ENCODE measurements around the gene UMODL1.

The UMODL1 gene

DNA sequence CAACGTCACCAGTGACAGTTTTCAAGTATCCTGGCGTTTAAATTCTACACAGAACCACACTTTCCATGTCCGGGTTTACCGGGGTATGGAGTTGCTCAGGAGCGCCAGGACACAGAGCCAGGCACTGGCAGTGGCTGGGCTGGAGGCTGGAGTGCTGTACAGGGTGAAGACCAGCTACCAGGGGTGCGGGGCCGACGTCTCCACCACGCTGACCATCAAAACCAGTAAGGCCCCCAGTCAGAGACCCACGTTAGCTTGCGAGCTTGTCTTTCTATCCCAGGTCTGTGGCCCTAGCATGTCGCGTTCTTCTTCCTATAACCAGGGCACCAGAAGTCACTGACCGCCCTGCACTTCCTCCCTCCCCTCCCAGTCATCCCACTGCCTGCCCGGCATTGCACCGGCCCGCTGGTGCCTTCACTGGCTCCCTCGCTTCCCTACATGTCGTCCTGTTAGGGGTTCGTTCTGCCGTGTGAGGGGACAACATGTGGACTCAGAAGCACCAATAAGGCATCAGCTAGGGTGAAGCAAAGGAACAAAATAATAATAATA is 27.9 kb downstream of the UMODL1 start:
- DNase-seq: no peak

DNA sequence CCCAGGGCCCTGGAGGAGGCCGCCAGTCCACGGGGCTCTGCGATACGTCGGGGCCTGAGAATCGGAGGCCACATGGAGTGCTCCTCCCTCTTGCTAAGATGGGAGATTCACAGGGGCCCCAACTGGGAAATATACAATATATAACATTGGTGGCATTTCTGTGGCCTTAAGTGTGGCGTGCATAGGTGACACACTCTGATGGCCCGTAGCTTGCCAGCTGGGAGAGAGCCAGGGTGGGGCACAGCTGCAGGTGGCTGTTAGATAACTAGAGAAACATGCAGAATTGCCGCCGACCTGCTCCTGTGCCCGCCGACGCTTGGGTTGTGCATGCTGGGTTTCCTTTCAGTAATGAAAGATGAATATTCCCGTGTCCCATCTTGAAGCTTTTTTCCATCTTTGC is 30.1 kb downstream of the UMODL1 start:
- DNase-seq: no peak

DNA sequence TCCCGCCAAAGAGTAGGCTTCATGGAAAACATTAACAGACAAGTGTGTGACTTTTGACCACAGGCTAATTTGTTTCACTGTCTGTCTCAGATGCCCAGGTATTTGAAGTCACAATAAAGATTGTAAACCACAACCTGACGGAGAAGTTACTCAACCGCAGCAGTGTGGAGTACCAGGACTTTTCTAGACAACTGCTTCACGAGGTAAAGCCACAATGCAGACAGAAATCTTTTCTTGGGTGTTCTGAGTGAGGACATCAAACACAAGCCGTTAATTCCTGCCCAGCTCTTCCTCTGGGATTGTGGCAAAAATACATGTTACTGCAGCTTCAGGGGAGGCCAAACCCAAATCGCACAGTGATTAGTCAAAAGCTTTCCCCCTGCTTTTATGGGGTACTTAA is 31.0 kb downstream of the UMODL1 start:
- no peak for DNase-seq

DNA sequence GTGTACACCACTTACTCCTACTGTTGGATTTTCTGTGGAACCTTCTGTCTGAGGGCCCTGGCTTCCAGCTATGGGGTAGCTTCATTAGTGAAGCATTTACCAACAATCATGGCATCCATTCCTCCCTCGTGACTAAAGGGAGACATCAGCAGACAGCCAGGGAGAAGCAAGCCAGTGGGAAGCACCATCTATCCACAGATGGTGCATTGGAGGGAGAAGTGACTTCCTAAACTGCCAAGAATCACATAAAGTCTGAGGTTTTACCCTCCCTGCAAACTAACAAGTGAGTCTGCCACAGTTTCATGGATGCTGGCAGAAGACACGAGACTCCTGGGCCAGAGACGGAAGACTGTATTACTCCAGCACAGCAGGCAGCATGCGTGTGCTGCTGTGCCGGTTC is 31.4 kb downstream of the UMODL1 start:
- no peak for DNase-seq

DNA sequence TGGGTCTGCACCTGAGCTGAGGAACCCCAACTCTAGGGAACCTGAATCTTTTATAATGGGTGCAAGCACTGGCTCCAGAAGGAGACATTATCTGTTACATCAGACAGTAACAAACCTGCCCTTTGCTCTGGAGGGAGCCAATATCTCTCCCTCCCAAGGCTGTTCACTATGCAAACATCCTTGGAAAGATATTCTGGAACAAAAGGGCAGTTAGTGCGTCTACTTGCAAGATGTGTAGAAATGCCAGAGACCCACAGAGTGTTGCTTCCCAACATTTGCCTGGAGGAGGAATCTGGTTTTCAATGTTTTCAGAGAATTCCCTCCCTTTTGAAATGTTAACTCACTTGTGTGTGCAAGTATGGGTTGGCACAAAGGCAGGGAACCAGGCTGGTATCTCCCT is 31.9 kb downstream of the UMODL1 start:
- DNase-seq: no peak

DNA sequence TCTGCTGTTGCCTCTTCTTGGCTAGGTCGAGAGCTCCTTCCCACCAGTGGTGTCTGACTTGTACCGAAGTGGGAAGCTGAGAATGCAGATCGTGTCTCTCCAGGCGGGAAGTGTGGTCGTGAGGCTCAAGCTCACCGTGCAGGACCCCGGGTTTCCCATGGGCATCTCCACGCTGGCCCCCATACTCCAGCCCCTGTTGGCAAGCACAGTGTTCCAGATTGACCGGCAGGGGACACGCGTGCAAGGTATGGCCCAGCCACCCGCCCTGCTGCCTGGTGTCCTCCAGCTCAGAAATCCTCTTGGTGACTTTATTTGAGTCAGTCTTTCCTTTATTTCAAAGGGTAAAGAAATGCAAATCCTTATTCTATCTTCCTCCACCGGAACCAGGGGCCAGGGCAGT is 32.7 kb downstream of the UMODL1 start:
- DNase-seq: no peak

DNA sequence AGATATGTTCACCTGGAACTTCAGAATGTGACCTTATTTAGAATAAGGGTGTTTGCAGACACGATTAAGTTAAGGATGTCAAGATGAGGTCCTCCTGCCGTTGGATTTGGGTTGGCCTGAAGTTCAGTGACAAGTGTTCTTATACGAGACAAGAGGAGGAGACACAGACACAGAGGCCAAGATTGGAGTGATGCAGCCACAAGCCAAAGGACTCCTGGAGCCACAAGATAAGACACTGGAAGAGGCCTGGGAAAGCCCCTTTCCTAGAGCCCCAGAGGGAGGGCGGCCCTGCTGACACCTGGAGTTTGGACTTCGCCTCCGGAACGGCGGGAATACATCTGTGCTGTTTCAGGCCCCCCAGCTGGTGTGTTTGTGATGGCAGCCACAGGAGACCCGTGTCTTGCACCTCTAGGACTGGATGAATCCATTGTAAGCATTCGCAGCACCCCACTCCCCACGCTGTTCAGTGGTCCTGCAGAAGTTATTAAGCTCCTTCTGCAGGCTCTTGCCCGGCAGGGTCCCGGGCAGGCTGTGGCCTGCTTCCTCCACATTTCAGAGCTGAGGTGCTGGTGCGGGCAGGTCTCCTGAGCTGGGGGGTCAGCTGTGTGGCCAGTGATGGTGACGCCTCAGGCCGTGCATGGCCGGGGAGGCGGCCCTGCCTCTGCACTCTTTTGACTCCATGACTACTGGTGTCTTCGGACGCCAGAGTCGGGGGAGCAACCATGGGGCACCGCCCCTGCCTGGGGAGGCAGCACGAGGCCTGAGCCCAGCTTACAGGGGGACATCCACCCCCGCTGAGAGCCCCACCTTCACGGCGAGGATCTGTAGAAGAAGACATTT is 34.6 kb downstream of the UMODL1 start:
- DNase-seq: no peak

DNA sequence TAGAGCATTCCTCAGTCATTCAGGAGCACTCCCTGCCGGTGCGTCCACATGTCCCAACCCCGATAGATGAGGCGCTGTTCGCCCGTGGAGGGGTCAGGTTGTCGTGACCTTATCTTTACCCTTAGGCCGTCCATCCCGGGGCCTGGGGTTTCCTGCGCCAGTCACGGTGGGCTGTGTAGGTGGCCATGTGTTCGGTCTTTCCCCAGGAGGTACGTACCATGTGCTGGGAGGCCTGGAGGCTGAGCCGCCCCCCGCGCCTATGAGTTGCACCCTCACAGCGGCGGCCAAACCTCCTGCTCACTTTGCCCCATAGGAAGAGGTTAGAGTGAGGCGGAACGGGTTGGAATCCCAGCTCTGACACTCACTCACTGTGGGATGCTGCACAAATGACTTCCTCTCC is 35.3 kb downstream of the UMODL1 start:
- no peak for DNase-seq

DNA sequence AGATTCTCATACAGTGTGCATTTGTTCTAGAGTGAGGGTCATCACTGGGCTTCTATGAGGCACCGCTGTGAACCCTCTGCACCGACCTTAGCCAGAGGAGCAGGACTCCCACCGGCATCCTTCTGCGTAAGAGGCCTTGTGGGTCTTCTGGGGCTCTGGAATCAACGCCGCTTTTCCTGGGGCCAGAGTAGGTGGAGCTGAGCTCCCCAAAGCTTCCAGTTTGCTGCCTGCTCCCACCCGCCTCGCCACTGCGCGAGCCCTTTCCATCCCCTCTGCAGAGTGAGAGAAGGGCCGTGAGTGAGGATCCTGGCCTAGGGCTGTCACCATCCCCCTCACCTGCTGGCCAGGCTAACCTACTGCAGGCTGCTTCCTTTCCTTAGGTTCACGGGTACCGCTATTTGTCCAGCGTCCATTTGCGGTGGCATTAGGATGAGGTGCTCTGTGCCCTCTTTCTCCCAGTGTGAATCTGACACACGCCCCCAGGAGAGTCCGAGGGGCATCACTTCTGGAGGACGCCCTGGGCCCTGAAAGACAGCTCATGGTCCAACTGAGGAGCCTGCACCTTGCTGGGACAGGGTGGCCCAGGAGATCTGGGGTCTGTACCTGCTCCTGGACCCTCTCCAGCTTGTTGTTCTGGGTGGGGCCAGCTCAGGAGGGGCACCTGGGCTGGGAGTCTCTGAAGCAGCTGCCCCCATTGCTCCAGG is 36.2 kb downstream of the UMODL1 start:
- no peak for DNase-seq

DNA sequence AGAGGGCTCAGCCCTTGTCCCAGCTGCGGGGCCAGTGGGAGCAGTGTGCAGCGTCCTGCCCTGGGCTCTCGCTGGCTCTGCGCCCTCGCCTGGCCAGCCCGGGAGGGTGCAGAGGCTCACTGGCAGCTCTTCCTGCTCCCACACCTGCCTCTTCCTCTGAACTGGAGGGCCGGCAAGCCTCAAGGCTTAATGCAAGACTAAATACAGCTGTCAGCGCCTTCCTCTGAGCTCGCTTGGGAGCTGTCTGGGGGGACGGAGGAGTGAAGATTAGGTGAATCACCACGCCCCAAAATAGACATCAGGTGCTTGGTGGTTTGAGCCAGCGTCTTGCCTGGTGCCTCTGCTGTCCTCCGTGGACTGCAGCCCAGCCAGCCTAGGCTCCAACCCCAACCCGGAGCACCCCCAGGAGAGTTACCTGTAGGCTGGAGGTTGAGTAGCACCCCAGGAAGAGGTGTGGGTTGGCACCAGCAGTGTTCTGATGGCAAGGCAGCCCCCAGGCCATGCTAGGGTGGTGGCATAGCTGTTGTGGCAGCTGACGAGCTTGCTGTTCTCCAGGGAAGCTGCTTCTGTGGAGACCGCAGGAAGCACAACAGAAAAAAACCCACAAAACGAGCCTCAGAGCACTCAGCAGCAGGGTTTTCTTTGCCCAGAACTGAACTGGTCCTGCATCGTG is 36.9 kb downstream of the UMODL1 start:
- peak; percentile 75 for DNase-seq

DNA sequence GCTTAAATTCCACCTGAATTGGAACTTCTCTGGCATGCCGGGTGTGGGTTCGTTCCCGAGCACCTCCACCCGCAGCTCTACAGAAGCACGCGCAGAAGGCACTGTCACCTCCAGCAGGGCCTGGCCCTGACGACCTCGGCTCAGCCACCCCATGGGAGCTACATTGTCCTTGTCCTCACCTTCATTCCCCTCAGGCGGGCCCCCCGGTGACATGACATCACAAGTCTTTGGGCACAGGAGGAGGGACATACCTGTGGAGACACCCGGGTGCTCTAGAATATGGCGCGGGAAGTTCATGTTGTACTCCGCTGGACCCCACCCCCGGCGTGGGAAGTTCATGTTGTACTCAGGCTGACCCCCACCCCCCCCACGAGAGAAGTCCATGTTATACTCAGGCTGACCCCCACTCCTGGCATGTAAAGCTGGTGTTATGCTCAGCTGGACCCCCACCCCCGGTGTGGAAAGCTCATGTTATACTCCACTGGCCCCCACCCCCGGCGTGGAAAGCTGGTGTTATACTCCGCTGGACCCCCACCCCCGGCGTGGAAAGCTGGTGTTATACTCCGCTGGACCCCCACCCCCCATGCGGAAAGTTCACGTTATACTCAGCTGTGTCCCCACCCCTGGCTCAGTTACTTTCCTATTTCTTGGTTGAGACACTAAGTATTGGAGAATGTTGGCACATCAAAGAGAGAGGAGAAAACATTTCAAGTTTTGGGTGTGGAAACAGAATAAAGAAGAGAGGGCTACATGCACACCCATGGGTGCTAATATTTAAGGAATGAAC is 37.6 kb downstream of the UMODL1 start:
- DNase-seq: no peak

DNA sequence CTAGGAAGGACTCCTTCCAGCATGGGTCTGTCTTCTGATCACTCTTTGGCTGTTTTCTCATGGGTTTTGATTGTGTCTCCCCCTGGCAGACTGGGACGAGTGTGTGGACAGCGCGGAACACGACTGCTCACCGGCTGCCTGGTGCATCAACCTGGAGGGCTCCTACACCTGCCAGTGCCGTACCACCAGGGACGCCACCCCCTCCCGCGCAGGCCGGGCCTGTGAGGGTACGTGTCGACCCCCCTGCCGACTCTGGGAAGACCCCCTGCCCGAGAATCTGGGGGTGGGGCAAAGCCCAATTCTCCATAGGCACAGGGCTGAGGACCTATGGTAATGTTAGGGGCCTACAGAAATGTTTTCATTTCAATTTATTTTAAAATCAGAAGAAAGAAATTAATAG is 38.4 kb downstream of the UMODL1 start:
- no peak for DNase-seq

DNA sequence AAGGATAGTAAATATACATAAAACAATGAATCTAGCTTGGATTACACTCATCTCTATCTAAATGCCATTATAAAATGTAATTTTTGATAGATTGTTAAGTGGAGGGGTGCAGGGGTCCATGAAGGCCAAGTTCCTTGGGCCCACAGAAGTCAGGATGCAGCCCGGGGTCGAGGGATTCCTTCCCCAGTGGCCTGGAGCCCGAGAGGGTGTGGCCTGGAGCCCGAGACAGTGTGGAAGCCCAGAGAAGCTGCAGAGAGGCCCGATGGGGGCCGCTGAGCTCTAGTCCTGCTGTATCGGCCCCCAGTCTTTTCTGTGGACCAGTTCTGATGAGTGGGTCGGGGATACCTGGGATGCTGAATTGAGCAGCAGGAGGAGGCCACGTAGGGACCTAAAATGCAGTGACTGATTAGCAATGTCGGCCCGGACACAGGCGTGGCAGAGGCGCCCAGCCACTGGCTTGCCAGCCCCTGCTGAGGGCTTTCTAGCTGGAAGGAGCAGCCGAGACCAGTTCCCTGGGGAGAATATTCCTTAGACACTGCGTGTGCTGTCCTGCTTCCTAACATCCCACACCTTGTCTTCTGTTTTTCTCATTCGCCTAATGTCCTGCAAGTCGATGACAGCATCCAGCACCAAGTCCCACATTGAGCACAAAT is 38.9 kb downstream of the UMODL1 start:
- no peak for DNase-seq

DNA sequence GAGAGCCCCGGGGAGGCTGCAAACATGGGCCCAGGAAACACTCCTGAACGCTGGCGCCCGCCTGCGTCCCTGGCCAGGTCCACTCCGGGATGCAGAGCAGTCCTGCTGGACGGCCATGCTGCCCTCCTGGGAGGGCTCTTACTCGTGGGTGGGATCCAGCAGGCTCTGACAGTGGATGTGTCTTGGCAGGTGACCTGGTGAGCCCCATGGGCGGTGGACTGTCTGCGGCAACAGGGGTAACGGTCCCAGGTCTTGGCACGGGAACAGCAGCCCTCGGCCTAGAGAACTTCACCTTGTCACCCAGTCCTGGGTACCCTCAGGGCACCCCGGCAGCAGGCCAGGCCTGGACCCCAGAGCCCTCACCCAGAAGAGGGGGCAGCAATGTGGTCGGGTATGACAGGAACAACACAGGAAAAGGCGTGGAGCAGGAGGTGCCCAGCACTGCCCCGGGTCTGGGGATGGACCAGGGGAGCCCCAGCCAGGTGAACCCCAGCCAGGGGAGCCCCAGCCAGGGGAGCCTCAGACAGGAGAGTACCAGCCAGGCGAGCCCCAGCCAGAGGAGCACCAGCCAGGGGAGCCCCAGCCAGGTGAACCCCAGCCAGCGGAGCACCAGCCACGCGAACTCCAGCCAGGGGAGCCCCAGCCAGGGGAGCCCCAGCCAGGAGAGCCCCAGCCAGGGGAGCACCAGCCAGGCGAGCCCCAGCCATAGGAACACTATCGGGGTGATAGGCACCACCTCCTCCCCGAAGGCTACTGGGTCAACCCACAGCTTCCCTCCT is 39.8 kb downstream of the UMODL1 start:
- no peak for DNase-seq

DNA sequence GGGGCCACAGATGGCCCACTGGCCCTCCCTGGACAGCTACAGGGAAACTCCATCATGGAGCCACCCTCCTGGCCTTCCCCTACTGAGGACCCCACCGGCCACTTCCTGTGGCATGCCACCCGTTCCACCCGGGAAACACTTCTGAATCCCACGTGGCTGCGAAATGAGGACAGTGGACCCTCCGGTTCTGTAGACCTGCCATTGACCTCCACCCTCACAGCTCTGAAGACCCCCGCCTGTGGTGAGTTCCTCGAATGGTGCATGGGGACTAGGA is 40.3 kb downstream of the UMODL1 start:
- DNase-seq: no peak

DNA sequence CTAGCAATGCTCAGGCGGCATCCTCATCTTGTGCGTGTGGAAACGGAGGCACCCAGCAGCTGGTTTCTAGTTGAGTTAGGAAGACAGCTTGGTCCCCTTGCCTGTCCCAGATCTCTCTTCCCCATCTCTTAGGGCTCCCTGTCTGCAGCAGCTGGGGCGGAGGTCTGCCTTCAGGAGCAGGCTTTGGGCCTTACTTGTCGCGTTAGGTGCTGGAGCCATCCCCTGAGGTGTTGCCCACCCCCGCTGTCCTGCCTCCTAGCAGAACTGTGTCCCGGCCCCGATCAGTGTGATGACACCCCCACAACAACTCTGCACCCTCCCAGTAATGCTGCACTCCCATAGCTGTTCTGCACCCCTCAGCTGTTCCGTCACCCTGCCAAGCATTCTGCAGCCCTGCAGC is 40.7 kb downstream of the UMODL1 start:
- DNase-seq: no peak

DNA sequence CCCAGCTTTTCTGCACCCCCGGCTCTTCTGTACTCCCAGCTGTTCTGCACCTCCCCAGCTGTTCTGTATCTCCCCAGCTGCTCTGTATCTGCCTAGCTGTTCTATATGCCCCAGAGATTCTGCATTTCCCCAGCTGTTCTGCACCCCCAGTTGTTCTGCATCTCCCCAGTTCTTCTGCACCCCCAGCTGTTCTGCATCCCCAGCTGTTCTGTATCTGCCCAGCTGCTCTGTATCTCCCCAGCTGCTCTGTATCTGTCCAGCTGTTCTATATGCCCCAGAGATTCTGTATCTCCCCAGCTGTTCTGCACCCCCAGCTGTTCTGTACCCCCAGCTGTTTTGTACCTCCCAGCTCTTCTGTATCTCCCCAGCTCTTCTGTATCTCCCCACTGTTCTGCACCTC is 41.1 kb downstream of the UMODL1 start:
- DNase-seq: no peak

DNA sequence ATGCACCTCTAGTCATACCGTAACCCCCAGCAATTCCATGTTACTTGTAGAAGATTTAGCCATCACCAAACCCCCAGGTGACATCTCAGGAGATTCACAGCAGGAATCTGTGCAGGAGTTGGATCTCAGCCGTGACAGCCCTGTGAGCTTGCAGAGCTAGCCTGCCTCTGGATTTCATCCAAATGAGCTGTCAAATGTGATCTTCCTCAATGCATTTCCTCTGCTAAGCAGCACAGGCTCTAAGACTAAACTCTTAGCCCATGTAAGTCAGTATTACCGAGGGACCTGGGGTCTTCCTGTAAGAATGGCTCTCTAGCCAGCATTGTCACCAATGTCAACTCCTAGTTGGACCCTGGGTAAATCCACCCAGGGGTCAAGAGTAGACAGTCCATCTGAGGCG is 41.7 kb downstream of the UMODL1 start:
- no peak for DNase-seq

DNA sequence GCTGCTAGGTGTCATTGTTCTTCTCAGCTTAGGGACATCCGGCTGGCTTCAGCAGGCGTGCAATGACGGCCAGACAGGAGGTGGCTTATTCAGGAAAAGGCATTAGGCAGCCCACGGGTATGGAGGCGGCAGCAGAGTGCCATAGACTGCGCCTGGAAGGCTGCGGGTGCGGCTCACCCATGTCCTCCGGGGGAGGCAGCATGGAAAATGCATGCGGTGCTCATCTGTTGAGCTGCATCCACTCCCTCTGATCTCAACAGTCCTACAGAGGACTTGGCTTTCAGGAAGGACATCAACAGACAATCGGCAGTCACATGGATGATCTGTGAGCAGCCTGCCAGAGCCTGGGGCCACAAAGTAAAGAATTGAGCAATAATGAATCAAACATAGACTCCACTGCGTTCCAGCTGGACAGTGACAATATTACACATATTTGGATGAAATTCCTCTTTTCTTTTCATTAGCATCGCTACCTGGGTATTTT is 42.9 kb downstream of the UMODL1 start:
- no peak for DNase-seq

DNA sequence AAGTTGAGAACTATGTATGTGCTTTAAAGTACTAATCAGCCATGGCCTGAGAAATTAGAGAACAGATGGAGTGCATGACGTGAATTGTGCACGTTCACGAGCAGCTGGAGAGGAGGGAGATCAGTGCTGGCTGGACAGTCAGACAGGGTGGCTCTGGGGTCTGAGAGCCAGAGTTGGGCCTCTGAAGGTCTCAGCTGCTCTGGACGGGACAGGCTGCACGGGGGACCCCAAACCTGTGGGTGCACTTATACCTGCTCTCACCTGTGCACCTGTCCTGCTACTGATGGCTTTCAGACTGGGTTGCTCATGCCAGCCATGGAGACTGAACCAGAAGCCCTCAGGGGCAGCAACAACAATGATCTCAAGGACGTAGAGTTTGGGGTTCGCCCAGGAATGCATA is 43.5 kb downstream of the UMODL1 start:
- no peak for DNase-seq

DNA sequence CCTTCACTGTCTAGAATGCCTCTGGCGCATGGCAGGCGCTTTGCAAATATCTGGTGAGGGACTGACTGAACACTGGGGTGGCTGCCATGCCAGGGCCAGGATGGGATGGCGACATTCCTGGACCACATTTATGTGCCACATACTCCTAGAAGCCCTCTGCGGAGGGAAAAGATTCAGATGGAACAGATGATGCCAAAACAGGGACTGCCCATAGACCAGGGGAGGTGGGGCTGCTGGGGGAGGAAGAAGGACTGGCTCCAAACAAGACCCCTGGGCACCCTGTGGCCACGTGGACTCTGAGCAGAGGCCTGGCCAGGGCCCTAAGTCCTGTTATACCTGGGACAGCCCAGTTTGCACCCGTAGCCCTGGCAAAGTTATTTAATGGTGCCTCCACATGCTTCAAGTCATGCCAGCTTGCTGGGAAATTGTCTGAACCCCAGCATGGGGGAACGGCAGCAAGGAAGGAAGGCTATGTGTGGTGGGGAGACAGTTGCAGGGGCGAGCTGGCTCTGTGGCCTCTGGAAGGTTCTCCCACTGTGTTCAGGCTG is 44.1 kb downstream of the UMODL1 start:
- DNase-seq: no peak

Data from CD4-positive, alpha-beta T cell treated with Interferon gamma for 1 hour (primary cell).